ENCODE measurements around the gene PTGFRN. TPM values are rescaled to one million over a fixed set of nuclear protein-coding genes. Genes with fewer than 3 reads are reported as not detected.

Gene PTGFRN
- total and polyA plus RNA-seq, 9 donors = 22.9 to 106 (median 65.8) TPM

- Histone ChIP-seq H3K27me3 (no peaks in the 10 kb centered on the region), H3K36me3 (no peaks in the 10 kb centered on the region), H3K4me3 (no peak overlapping the region), H3K9me3 (no peaks in the 10 kb centered on the region), H3K4me1 (ENCODE audit: insufficient read depth) (no peaks in the 10 kb centered on the region), H3K27ac (no peak overlapping the region)
- WGBS, 3 donors = 60 to 68% (median 66%) methylated on average over 4 of the region's 4 CpGs
- no peak for DNase-seq
- intact Hi-C loops (cut with DNase I) = loop anchor here in 1 of 4 donors (10.0 kb wide), 1 partner anchor 795 kb away; no protein-coding TSS in a partner anchor
- no peak for TF ChIP-seq EP300 (IDR thresholded peaks at IDR 0.05)
- TF ChIP-seq CTCF (IDR thresholded peaks at IDR 0.05) = no peak
- no peak for TF ChIP-seq POLR2A (IDR thresholded peaks at IDR 0.05)
These were observed 20.3 kb upstream of the PTGFRN start for GRCh38 chr1:116889380-116889779.

- WGBS, 3 donors = 18 to 24% (median 23%) methylated on average over 5 of the region's 5 CpGs
- intact Hi-C loops (cut with DNase I) = no loop called here
- Histone ChIP-seq H3K36me3 (no peaks in the 10 kb centered on the region), H3K4me3 (no peak overlapping the region), H3K27me3 (no peaks in the 10 kb centered on the region), H3K27ac (no peak overlapping the region), H3K4me1 (ENCODE audit: insufficient read depth) (no peaks in the 10 kb centered on the region), H3K9me3 (no peaks in the 10 kb centered on the region)
- DNase-seq = no peak
- no peak for TF ChIP-seq CTCF (IDR thresholded peaks at IDR 0.05)
- no peak for TF ChIP-seq EP300 (IDR thresholded peaks at IDR 0.05)
- TF ChIP-seq POLR2A (IDR thresholded peaks at IDR 0.05) = no peak
These were observed 18.2 kb upstream of the PTGFRN start for GRCh38 chr1:116891396-116892079.

GRCh38 chr1:116895073-116895472, 14.6 kb upstream of the PTGFRN start:
- no peaks in the 10 kb centered on the region for H3K4me1 ChIP-seq (ENCODE audit: insufficient read depth)
- intact Hi-C loops (cut with DNase I) = no loop called here
- no peaks in the 10 kb centered on the region for H3K27me3 ChIP-seq
- H3K36me3 ChIP-seq = no peaks in the 10 kb centered on the region
- TF ChIP-seq EP300 (IDR thresholded peaks at IDR 0.05) (no peak), CTCF (IDR thresholded peaks at IDR 0.05) (no peak), POLR2A (IDR thresholded peaks at IDR 0.05) (no peak)
- H3K9me3 ChIP-seq = no peaks in the 10 kb centered on the region
- 61 to 75% (median 70%) methylated on average over 1 of the region's 1 CpG for WGBS, 3 donors
- no peak for DNase-seq
- no peak overlapping the region for H3K27ac ChIP-seq
- H3K4me3 ChIP-seq = no peak overlapping the region

- Histone ChIP-seq H3K4me3 (no peak overlapping the region), H3K27me3 (no peaks in the 10 kb centered on the region), H3K9me3 (no peaks in the 10 kb centered on the region), H3K36me3 (no peaks in the 10 kb centered on the region), H3K27ac (no peak overlapping the region), H3K4me1 (ENCODE audit: insufficient read depth) (no peaks in the 10 kb centered on the region)
- DNase-seq = no peak
- no peak for TF ChIP-seq CTCF (IDR thresholded peaks at IDR 0.05)
- TF ChIP-seq EP300 (IDR thresholded peaks at IDR 0.05) = no peak
- no peak for TF ChIP-seq POLR2A (IDR thresholded peaks at IDR 0.05)
- intact Hi-C loops (cut with DNase I) = no loop called here
These were observed 10.2 kb upstream of the PTGFRN start for GRCh38 chr1:116899529-116899928.
